RWPE2 (cell line): ENCODE measurements around the gene CLEC2L.

Experiments
- ATAC-seq: fragments of 200-7000 bp; cut with Tn5 transposase; 3 replicates; pipeline ENCODE4 v1.9.1; 2021; ENCODE audit warnings: low read depth
- DNase-seq: peaks from one replicate; pipeline ENCODE4 v3.0.0-alpha.2; 2020; ENCODE audit warnings: low spot score
- H3K27ac ChIP-seq: fragments of 450-650 bp; 2 replicates; pipeline ENCODE4 v1.5.1; 2017; ENCODE audit warnings: mild to moderate bottlenecking; ENCODE audit not compliant: poor library complexity, severe bottlenecking
- H3K27me3 ChIP-seq: fragments of 250-450 bp; sonication (Bioruptor Pico); 2 replicates; pipeline ENCODE4 v1.5.1; 2021; ENCODE audit warnings: mild to moderate bottlenecking, moderate library complexity; ENCODE audit not compliant: insufficient read depth, poor library complexity, severe bottlenecking
- H3K36me3 ChIP-seq: fragments of 250-450 bp; sonication (Bioruptor Pico); 2 replicates; pipeline ENCODE4 v1.5.1; 2020; ENCODE audit warnings: low read depth, mild to moderate bottlenecking, moderate library complexity
- H3K4me1 ChIP-seq: fragments of 250-450 bp; sonication (Bioruptor Pico); 2 replicates; pipeline ENCODE4 v1.5.1; 2021; ENCODE audit warnings: mild to moderate bottlenecking, moderate library complexity; ENCODE audit not compliant: insufficient read depth, poor library complexity, severe bottlenecking
- H3K4me3 ChIP-seq: fragments of 250-450 bp; sonication (Bioruptor Pico); 2 replicates; pipeline ENCODE4 v1.5.1; 2021; ENCODE audit warnings: mild to moderate bottlenecking, moderate library complexity; ENCODE audit not compliant: severe bottlenecking
- H3K9me3 ChIP-seq: fragments of 250-450 bp; sonication (Bioruptor Pico); 2 replicates; pipeline ENCODE4 v1.5.1; 2021; ENCODE audit warnings: mild to moderate bottlenecking, moderate library complexity; ENCODE audit not compliant: severe bottlenecking
- TF ChIP-seq, protein P1 (sequence below): fragments of 450-650 bp; IDR thresholded peaks from one replicate; pipeline ENCODE4 v1.5.1; 2017; ENCODE audit warnings: mild to moderate bottlenecking, moderate library complexity; ENCODE audit not compliant: poor library complexity, severe bottlenecking

The CLEC2L gene

DNA sequence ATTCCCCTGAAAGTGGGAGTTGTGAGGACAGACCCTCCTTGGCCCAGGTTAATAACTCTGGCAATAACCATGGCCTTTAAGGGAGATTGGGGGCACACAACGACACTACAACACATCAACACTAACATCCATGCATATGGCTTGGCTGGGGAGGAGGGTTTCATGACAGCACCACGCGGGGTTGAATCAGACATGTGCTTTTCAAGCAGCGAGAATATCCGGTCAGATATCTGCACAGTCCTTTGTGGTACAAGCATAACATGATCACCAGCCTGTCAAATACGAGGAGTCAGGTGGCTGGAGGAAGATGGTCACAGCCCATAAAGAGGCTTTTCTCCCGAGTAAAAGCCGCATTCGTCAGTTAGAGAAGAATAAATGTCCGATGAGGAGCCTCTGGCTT, 27.0 kb upstream of the CLEC2L start:
- no peaks in the 10 kb centered on the region for H3K36me3 ChIP-seq
- H3K4me3 ChIP-seq = no peak overlapping the region
- ATAC-seq (no peak), DNase-seq (no peak)
- H3K4me1 ChIP-seq = no peaks in the 10 kb centered on the region
- H3K27me3 ChIP-seq = no peaks in the 10 kb centered on the region
- H3K9me3 ChIP-seq = peaks cover 7% of the 10 kb centered on the region
- TF ChIP-seq, protein P1, sequence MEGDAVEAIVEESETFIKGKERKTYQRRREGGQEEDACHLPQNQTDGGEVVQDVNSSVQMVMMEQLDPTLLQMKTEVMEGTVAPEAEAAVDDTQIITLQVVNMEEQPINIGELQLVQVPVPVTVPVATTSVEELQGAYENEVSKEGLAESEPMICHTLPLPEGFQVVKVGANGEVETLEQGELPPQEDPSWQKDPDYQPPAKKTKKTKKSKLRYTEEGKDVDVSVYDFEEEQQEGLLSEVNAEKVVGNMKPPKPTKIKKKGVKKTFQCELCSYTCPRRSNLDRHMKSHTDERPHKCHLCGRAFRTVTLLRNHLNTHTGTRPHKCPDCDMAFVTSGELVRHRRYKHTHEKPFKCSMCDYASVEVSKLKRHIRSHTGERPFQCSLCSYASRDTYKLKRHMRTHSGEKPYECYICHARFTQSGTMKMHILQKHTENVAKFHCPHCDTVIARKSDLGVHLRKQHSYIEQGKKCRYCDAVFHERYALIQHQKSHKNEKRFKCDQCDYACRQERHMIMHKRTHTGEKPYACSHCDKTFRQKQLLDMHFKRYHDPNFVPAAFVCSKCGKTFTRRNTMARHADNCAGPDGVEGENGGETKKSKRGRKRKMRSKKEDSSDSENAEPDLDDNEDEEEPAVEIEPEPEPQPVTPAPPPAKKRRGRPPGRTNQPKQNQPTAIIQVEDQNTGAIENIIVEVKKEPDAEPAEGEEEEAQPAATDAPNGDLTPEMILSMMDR = no peak
- no peak overlapping the region for H3K27ac ChIP-seq

DNA sequence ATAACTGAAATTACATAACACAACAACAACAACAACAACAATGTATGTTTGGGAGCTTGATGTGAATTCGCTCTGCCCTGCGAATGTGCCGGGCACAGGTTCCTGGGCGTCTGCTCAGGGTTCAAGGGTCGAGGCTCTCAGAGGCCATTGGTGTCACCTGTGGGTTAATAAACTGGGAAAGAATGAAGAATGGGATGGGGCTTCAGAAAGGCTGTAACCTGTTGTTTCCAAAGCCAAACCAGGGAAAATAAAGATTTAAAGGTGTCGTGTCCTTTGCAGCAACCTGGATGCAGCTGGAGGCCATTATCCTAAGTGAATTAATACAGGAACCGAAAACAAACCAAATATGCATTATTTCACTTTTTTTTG, 22.7 kb upstream of the CLEC2L start:
- DNase-seq = no peak
- Histone ChIP-seq H3K27ac (no peak overlapping the region), H3K4me3 (no peak overlapping the region), H3K9me3 (no peaks in the 10 kb centered on the region), H3K27me3 (no peaks in the 10 kb centered on the region), H3K36me3 (no peaks in the 10 kb centered on the region), H3K4me1 (no peaks in the 10 kb centered on the region)
- no peak for ATAC-seq
- TF ChIP-seq, protein P1 = no peak

GRCh38 chr7:139502226-139502625, 21.3 kb upstream of the CLEC2L start:
- H3K9me3 ChIP-seq = no peaks in the 10 kb centered on the region
- DNase-seq (no peak), ATAC-seq (no peak)
- TF ChIP-seq, protein P1 = no peak
- H3K27ac ChIP-seq = no peak overlapping the region
- H3K27me3 ChIP-seq = no peaks in the 10 kb centered on the region
- H3K4me1 ChIP-seq = no peaks in the 10 kb centered on the region
- H3K4me3 ChIP-seq = no peak overlapping the region
- H3K36me3 ChIP-seq = no peaks in the 10 kb centered on the region

GRCh38 chr7:139505563-139505962, 17.9 kb upstream of the CLEC2L start:
- H3K36me3 ChIP-seq = no peaks in the 10 kb centered on the region
- H3K9me3 ChIP-seq = no peaks in the 10 kb centered on the region
- DNase-seq (no peak), ATAC-seq (no peak)
- H3K4me1 ChIP-seq = no peaks in the 10 kb centered on the region
- no peaks in the 10 kb centered on the region for H3K27me3 ChIP-seq
- TF ChIP-seq, protein P1 = no peak
- H3K27ac ChIP-seq = no peak overlapping the region
- no peak overlapping the region for H3K4me3 ChIP-seq

GRCh38 chr7:139509535-139509934, 13.9 kb upstream of the CLEC2L start:
- TF ChIP-seq, protein P1 = no peak
- Histone ChIP-seq H3K9me3 (no peaks in the 10 kb centered on the region), H3K27me3 (no peaks in the 10 kb centered on the region), H3K36me3 (no peaks in the 10 kb centered on the region), H3K4me1 (no peaks in the 10 kb centered on the region), H3K27ac (no peak overlapping the region), H3K4me3 (no peak overlapping the region)
- no peak for ATAC-seq
- DNase-seq = no peak
